HL-60 (cell line): ENCODE results near the gene ERC2.

Experiments used
- GABPA ChIP-seq: IDR thresholded peaks from 2 replicates; pipeline ENCODE4 v1.6.1; 2012; ENCODE audit warnings: low read depth
- POLR2AphosphoS5 ChIP-seq: IDR thresholded peaks from 2 replicates; pipeline ENCODE4 v1.6.1; 2012; ENCODE audit warnings: low read depth
- SPI1 ChIP-seq: IDR thresholded peaks from 2 replicates; pipeline ENCODE4 v1.6.1; 2012; ENCODE audit warnings: low read depth, mild to moderate bottlenecking, borderline replicate concordance
- TF ChIP-seq, protein P1 (sequence below): IDR thresholded peaks from one replicate; pipeline ENCODE4 v1.5.1; 2011; ENCODE audit warnings: low read length, control low read depth, inconsistent platforms; ENCODE audit not compliant: insufficient read depth

DNA sequence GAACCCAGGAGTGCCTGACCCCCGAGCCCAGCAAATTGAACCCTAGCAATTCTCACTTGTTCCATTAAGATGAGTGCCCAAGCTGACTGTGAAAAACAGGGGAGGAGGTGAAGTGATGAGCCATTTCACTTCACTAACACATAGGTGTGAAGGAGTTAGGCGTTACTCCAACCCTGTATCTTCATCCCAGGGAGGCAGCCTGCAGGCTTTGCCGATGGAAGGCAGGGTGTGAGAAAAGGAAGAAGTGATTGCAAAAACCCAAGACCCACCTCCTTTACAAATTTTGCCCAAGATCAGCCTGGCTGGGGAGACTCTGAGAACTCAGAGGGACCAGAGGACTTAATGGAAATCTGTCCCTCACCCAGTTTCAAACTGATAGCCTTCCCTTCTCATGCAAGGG lies 851.5 kb downstream of the ERC2 start:
- TF ChIP-seq POLR2AphosphoS5 (no peak), SPI1 (no peak), GABPA (no peak)
- TF ChIP-seq, protein P1, sequence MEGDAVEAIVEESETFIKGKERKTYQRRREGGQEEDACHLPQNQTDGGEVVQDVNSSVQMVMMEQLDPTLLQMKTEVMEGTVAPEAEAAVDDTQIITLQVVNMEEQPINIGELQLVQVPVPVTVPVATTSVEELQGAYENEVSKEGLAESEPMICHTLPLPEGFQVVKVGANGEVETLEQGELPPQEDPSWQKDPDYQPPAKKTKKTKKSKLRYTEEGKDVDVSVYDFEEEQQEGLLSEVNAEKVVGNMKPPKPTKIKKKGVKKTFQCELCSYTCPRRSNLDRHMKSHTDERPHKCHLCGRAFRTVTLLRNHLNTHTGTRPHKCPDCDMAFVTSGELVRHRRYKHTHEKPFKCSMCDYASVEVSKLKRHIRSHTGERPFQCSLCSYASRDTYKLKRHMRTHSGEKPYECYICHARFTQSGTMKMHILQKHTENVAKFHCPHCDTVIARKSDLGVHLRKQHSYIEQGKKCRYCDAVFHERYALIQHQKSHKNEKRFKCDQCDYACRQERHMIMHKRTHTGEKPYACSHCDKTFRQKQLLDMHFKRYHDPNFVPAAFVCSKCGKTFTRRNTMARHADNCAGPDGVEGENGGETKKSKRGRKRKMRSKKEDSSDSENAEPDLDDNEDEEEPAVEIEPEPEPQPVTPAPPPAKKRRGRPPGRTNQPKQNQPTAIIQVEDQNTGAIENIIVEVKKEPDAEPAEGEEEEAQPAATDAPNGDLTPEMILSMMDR = no peak
